GM19324 (cell line): ENCODE results near the gene G6PD.

Source experiments
- ATAC-seq: cut with Tn5 transposase; IDR thresholded peaks from one replicate; pipeline ENCODE4 v1.9.1; 2021; ENCODE audit warnings: mild to moderate bottlenecking, moderate library complexity; ENCODE audit not compliant: unreplicated experiment, low FRiP score

The G6PD gene

DNA sequence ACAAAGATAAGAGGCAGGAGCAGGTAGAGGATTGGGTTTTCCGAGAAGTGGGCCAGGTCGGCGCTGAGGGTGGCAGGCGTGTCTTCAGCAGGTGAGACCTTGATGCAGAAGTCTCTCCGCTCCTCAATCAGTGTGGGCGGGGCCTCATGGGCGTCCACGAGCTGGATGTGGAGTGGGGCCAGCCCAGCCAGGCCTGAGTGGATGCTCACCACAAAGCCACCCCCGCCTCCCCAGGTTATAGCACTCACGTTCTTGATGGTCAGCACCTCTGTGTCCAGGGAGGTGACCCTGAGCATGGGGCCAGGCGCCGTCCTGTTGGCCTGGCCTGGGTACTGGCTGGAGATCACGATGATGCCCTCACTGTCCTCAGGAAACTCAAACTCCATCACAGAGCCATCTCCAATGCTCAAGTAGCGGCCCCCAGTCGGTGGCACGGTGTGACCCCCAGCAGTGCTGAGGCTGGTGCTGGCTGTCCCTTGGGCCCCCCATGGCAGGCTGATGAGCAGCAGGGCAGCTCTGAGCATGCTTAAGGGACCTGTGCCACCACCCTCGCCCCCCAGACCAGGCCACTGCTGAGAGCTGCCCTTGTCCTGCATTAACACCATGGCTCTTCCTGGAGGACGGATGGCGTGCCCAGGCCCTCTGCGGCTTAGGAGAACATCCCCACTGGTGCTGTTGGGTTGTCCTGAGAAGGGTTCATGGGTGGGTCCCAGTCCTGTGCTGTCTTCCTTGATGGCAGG lies 58.1 kb downstream of the G6PD start:
- no peak for ATAC-seq

DNA sequence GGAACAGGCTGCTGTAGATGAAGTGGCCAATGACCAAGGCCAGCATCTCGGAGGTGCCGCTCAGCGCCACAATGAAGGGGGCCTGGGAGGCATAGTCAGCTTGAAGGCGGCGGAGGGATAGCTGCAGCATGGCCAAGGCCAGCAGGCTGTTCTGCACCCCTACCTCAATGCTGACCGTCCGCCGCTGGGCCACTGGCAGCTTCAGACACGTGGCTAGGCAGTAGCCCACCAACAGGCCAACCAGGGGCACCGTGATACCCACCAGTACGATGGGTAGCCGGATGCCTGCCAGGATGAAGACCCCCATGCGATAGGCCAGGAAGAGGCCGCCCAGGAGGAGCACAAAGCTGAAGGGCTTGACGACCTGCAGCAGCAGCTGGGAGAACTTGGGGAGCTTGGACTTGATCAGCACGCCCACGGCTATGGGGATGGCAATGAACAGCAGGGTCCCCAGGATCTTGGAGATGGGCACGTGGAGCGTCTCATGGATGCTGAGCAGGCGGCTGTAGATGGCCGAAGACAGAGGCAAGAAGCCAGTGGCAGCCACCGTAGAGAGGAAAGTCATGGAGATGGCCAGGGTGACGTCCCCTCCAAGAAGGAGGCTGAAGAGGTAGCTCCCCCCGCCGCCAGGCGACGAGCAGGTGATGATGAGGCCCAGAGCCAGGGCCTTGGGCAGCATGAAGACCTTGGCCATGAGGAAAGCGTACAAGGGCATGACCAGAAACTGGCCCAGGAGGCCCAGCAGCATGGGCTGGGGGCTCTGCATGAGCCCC lies 58.9 kb downstream of the G6PD start:
- ATAC-seq = no peak

DNA sequence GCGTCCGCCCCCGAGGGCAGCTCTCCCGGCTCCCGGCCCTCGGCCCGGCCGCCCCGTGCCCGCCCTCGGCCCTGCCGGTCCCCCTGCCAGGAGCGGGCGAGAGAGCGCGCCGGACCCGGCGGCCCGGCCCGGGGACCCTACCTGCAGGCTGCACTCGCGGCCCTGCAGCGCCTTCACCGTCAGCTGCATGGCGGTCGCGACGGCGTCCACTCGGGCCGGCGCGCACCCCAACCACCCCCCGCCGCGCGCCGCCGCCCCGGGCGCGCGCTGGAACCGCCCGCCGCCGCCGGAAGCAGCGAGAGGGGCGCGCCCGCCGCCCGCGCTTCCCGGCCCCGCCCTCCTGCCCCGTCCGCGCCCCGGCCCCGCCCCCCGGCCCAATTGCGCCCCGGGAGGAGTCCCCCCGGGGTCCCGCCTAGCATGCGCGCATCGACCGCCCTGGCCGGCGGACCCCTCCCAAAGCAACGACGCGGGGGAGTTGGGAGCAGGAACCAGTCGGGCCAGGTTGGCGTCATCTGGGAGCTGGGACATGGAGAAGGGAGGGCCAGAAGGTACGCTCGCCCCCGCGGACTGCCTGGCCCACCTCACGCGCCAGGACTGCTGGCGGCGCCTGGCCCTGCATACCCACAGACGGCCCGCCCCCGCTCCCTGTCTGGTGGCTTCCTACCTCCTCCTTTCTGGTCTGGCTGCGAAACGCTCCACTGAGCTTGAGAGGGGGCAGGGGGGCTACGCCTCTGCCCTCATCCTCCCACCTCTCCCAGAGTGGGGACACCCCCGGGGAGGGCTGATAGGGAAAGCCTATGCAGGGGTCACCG lies 60.0 kb downstream of the G6PD start, which contains the start of gene UBL4A:
TSS of gene UBL4A (minus strand) at position 220 of the 812 bp plus-strand sequence. CDS start at position 189, 31 bp downstream.
- no peak for ATAC-seq

DNA sequence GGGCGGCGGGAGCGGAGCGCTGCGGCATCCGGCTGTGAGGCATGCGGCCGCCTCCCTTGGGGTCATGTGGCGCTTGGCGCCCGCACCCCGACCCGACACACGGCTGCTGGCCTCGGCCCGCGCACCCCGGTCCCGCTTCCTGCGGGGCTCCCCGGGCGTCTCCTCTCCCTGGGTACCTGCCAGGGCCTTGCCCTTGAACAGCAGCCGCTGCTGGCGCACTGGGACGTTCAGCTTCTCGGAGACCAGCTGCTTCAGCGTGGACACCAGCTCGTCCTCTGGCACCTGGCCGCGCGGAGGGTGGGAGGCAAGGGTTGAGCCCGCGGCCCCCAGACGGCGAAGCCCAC lies 60.6 kb downstream of the G6PD start:
- no peak for ATAC-seq

DNA sequence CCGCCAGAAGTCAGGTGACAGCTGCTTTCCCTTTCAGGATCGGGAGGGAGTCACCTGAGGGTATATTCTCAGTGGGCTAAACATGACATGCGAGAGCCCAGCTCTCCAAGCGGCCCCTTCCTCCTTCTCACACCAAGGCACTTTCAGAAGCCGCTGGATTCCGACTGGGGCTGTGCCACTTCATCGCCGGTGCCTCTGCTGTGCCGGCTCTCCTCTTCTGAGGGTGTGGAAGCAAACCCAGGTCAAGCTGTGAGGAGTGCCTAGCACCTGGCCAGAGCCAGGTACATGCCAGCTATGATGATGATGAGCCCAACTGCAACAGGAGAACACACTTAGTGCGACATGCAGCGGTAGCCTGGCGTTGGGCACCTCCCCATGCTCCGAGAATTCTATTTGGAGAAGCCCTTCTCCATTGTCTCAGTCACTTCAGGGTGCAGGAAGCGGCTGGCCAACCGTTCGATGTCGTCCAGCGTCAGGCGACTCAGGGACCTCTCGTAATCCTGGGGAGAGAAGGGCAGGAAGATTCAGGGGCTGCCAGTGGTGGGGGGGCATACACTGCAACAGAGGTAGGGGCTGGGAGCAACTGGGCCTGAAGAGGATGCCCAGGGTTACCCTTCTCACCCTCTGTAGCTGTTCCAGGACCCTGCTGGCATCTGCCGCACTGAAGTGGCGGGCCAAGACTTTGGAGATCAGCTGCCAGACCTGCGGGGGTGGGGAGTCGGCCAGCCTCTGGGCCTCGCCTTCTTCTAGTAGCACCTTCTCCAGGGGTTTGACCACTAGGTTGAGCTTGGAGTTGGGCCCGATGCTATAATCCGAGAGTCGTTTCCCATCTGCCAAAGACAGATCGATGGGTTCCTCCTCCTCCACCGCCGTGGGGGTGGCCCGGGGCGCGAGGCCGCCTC lies 61.2 kb downstream of the G6PD start:
- ATAC-seq = no peak

DNA sequence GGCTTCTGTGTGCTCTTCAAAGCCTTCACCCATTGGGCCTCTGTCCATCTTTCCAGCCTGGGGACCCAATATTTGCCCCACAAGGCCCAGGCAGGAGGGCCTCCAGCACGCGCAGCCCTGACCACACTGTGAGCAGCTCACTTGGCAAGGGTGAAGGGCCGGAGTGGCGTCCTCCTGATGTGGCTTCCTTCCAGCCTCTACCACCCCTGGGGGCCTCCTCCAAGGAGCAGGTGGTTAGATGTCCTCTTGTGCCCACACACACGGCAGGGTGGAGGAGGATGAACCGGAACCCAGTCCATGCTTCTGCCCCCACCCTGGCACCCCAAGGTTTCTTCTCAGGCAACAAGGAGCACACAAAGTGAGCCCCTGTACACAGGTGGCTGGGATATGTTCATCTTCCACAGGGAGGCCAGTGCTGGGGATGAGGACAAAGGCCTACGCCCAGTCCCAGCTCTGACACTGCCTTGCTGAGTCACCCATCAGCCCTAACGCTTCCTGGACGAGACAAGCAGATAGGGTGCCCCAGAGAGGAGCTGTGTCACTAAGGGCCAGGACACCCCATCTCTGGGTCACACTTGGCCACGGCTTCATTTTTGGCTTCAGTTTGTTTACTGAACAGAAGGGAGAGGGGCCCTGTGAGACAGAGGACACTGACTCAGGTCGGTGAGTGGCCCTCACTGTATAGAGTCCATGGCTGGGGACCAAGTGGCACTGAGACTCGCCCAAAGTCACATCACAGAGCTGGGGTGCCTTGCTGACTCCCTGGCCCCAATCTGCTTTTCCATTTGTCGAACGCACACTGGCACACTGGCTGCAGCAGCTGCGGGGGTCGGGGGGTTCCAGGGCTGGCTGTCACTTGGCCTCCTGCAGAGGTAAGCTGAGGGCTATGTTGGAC lies 62.1 kb downstream of the G6PD start:
- ATAC-seq = no peak

DNA sequence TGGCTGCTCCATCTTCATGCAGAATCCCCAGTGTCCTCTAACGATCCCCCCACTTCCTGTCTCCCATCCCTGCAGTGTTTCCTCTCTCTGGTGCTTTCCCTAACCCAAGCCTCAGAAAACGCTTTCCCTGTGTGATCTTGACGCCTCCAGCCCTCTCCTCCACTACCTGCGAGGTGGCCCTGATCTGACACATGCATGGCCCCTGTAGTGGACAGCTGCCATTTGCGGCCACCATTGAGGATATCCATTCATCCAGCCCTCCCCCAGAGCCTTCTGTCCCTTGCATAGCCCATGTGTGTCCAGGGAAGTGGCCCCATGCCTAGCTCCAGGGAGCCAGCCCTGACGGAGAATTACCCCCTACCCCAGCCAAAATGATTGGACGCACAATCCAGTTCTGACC lies 63.3 kb downstream of the G6PD start:
- ATAC-seq = no peak

DNA sequence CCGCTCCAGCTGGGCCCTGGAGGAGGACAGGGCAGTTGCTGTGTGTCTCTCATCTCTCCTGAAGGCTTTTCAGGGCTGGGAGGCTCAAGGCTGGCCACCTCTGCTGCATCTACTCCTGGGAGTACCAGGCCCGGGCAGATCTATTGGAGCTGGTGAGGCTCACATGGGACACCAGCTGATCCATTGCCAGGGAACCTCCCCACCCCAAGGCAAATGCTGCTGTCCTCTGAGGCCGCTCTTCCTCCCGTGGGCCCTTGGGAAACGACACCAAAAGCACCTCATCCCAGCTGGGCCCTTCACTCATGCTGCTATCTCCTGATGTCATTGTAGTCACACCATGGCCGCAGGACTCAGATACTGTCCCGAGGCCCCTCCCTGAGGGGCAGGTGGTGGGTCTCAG lies 63.9 kb downstream of the G6PD start:
- no peak for ATAC-seq

DNA sequence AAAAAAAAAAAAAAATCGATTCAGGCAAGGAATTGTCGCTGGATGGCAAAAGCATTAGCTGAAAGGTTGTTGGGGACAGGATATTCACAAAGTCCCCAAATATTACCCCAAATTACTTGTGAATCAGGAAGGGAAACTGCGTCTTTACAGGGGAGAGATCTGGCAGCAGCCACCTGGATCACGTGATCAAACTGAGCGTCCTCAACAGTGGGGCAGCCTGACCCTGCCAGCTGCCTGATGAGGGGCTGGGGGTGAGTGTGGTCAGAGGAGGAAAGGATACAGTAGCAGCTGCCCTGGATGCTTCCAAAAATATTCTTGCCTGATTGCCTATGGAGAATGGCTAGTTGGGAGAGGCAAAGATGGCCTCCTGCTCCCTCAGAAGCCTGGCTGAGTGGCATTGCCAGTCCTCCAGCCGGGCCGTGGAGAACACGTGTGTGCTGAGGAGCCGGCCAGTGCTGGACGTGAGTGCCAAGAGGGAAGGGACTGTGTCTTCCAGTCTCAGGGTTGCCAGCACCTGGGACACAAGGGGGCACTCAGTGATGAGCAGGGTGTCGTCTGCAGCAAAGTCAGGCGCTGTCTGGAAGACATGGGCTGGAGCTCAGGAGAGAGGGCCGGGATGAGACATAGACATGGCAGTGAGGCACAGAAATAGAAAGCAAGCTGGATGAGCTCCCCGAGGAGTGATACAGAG lies 64.6 kb downstream of the G6PD start:
- no peak for ATAC-seq
